Karpas-422 (cell line): ENCODE measurements around the gene RAD18. TPM values are rescaled to one million over a fixed set of nuclear protein-coding genes. Genes with fewer than 3 reads are reported as not detected.
A peak's percentile ranks its signal among the peaks of the same experiment; 100 is the strongest.

Source experiments
- DNase-seq: peaks from one replicate; pipeline ENCODE4 v3.0.0-alpha.2; 2015
- H2AFZ ChIP-seq: fragments of 200-600 bp; sonication (generic); 2 replicates; pipeline ENCODE4 v1.6.1; 2014; ENCODE audit warnings: antibody characterized with exemption, low read length, mixed read lengths
- H3K27ac ChIP-seq: fragments of 200-600 bp; sonication (generic); 2 replicates; pipeline ENCODE4 v1.5.1; 2014; ENCODE audit warnings: mild to moderate bottlenecking, low read length, moderate library complexity
- H3K27me3 ChIP-seq: fragments of 200-600 bp; sonication (generic); 2 replicates; pipeline ENCODE4 v1.6.1; 2014; ENCODE audit warnings: low read length, mixed read lengths
- H3K36me3 ChIP-seq: fragments of 200-600 bp; sonication (generic); 2 replicates; pipeline ENCODE4 v1.6.1; 2014; ENCODE audit warnings: low read length, mixed read lengths; ENCODE audit not compliant: insufficient read depth
- H3K4me1 ChIP-seq: fragments of 200-600 bp; sonication (generic); 2 replicates; pipeline ENCODE4 v1.6.1; 2014; ENCODE audit warnings: mild to moderate bottlenecking, low read length, mixed read lengths
- H3K4me2 ChIP-seq: fragments of 200-600 bp; sonication (generic); 2 replicates; pipeline ENCODE4 v1.6.1; 2014; ENCODE audit warnings: low read length, low read depth, mild to moderate bottlenecking; ENCODE audit not compliant: poor library complexity, severe bottlenecking
- H3K4me3 ChIP-seq: fragments of 200-600 bp; sonication (generic); 2 replicates; pipeline ENCODE4 v1.5.1; 2014; ENCODE audit warnings: mild to moderate bottlenecking, antibody characterized with exemption, low read length, mixed read lengths
- H3K79me2 ChIP-seq: fragments of 200-600 bp; sonication (generic); 2 replicates; pipeline ENCODE4 v1.6.1; 2014; ENCODE audit warnings: mild to moderate bottlenecking, low read length, mixed read lengths
- H3K9ac ChIP-seq: fragments of 200-600 bp; sonication (generic); 2 replicates; pipeline ENCODE4 v1.6.0; 2014; ENCODE audit warnings: low read length
- H3K9me2 ChIP-seq: fragments of 200-600 bp; sonication (generic), shearing (Covaris generic); replicated peaks from 2 replicates; pipeline ENCODE4 v1.6.0; 2014; ENCODE audit warnings: mild to moderate bottlenecking, low read length, moderate library complexity; ENCODE audit not compliant: insufficient read depth
- H3K9me3 ChIP-seq: fragments of 300-700, 200-600 bp; sonication (generic); 2 replicates; pipeline ENCODE4 v1.6.1; 2014; ENCODE audit warnings: low read length, mixed read lengths
- H4K20me1 ChIP-seq: fragments of 200-600 bp; sonication (generic); 2 replicates; pipeline ENCODE4 v1.6.1; 2014; ENCODE audit warnings: mild to moderate bottlenecking, antibody characterized with exemption, low read length, low read depth; ENCODE audit not compliant: insufficient read depth
- total RNA-seq: library from RNA; depleted of rRNA; stranded (reverse); fragments of >200 nt; shearing (Covaris generic); gene quantifications from 2 replicates; pipeline ENCODE4 v1.2.3, GENCODE V29; 2014; ENCODE audit warnings: low replicate concordance

The RAD18 gene
- total RNA-seq, 1 experiment from 2014 or later, result 48.2 TPM

DNA sequence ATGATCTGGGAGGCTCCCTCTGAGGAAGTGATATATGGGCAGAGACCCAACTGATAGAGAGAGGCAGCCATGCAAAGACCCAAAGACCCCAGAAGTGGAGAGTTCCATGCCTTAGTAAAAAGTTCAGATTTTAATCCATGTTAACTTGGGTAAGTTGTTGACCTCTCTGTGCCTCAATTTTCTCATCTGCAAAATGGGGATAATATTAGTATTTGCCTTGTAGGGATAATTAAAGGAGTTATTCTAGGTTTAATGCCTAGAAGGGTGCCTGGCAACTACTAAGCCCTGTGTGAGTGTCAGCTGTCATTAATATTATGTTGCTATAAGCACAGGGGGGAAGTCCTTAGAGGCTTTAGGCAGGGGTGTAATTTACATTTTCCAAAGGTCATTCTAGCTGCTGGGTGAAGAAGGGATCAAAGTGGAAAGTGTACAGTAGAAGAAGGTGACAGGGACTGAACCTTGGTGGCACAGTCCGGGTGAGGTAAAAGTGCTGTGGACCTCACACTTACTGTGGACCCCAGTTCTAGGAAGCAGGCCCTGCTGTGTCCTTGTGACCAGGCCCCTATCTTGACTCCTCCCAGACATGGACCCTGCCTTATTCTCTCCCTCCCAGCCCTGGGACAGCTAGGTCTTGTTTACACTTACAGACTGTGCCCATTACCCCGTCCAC lies 3.0 kb upstream of the RAD18 start:
- Histone ChIP-seq H3K4me3 (no peak overlapping the region), H3K9me2 (no peaks in the 10 kb centered on the region; the same call in 1 of the 2 replicates), H3K27ac (no peak overlapping the region), H3K9me3 (no peaks in the 10 kb centered on the region), H4K20me1 (no peaks in the 10 kb centered on the region), H3K36me3 (no peaks in the 10 kb centered on the region), H3K9ac (no peak overlapping the region), H3K4me2 (no peak overlapping the region), H3K4me1 (peaks cover 37% of the 10 kb centered on the region), H2AFZ (no peak overlapping the region), H3K27me3 (no peaks in the 10 kb centered on the region), H3K79me2 (peaks cover 20% of the 10 kb centered on the region)
- no peak for DNase-seq

DNA sequence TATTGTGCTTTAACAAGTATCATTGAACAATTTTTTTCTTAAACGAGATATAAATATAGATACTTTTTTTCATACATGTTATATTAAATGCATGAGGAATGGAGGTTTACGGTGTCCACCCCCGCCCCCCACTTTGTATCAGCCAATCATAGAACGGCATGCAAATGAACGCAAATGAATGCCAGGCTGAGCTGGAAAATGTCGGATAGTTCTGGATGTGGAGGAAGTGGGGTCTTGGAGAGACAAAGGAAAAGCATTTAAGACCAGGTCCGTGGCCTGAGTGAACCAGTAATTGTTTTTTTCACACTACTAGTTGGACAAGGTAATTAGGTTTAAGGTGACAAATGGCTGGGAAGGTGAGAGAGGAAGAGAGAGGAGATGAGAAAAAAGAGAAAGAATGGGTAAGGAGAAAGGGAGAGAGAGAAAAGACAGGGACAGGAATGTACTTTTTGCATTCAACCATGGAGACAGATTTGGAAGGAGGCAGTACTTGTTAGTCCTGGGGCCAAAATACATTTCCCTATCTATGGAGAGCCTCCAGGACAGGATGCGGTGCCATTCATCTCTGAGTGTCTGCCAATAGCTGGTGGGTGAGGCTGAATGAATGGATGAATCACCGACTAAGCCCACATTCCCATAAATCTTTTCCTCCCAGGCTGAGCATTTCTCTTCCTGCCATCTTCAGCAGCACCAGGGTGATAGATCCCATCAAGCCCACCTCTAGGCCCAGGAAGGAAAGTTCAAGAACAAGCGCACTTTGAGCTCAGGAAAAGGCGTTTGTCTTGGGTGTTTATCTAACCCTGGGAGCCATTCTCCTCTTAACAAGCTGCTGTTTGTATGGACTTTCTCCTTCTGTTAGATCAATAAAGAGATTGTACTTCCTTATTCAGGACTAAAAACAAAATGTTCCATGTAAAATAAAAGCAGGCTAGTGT lies 1.4 kb upstream of the RAD18 start:
- Histone ChIP-seq H3K79me2 (peaks cover 35% of the 10 kb centered on the region), H3K9ac (no peak overlapping the region), H3K4me1 (peaks cover 48% of the 10 kb centered on the region), H3K9me2 (no peaks in the 10 kb centered on the region; the same call in 1 of the 2 replicates), H3K27me3 (no peaks in the 10 kb centered on the region), H2AFZ (no peak overlapping the region), H4K20me1 (no peaks in the 10 kb centered on the region), H3K27ac (no peak overlapping the region), H3K36me3 (peaks cover 9% of the 10 kb centered on the region; the same call in 1 of the 2 replicates), H3K4me2 (no peak overlapping the region), H3K4me3 (no peak overlapping the region), H3K9me3 (no peaks in the 10 kb centered on the region)
- DNase-seq, result no peak

DNA sequence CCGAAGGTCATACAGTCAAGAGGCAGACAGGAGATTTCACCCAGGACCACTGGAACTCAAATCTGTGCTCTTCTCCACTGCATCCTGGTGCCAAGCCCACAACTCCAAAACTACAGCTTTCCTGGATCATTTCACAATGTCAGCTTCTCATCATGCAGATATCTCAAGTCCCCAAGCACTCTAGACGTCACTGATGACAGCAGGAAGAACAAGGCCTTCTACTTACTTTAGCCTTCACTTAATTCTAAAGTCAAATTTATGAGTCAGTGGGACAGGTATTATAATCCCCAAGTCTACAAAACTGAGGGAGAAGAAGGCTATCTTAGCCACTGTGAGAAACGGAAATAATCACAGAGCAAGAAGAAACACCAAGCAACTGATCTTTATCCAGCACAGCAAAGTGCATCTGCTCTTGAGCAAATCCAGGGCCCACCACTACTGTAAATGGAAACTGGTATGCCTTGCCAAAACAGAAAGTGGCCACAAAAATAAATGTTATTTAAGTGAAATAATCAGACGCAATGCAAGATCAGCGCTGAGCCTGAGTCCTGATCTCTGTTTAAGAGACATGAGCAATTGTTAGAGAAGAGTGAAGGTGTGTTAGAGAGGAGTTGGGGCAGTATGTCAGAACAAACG lies 928 bp downstream of the RAD18 start:
- Histone ChIP-seq H3K4me3 (peak overlapping the region; percentile 85), H3K9me3 (no peaks in the 10 kb centered on the region), H3K4me1 (peaks cover 58% of the 10 kb centered on the region), H2AFZ (no peak overlapping the region), H4K20me1 (no peaks in the 10 kb centered on the region), H3K79me2 (peaks cover 59% of the 10 kb centered on the region), H3K27ac (peak overlapping the region; percentile 96), H3K36me3 (peaks cover 22% of the 10 kb centered on the region; the same call in 1 of the 2 replicates), H3K27me3 (no peaks in the 10 kb centered on the region), H3K9me2 (no peaks in the 10 kb centered on the region; the same call in 1 of the 2 replicates), H3K9ac (peak overlapping the region; percentile 79), H3K4me2 (peak overlapping the region; percentile 90)
- DNase-seq, result peak; percentile 54

DNA sequence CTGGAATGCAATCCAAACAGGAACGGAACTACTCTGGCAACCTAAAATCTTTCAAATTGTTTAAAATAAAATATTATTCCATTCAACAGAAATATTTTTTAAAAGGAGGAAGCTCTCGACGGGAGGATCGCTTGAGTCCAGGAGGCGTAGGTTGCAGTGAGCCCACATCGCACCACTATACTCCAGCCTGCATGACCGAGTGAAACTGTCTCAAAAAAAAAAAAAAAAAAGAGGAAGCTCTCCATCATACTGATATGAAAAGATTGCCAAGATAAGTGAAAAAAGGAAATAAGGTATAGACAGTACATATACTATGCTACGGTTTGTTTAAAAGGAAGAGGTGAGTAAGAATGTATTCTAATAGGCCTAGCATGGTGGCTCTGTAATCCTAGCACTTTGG lies 3.6 kb downstream of the RAD18 start:
- H3K9me2 ChIP-seq, result no peaks in the 10 kb centered on the region; the same call in 1 of the 2 replicates
- peak overlapping the region; percentile 18; the same call in 1 of the 2 replicates for H3K4me3 ChIP-seq
- H3K9me3 ChIP-seq, result no peaks in the 10 kb centered on the region
- H3K27me3 ChIP-seq, result no peaks in the 10 kb centered on the region
- DNase-seq, result peak; percentile 77
- H3K36me3 ChIP-seq, result peaks cover 31% of the 10 kb centered on the region; the same call in 1 of the 2 replicates
- peaks cover 85% of the 10 kb centered on the region for H3K4me1 ChIP-seq
- peak overlapping the region; percentile 90 for H3K4me2 ChIP-seq
- H3K9ac ChIP-seq, result peak overlapping the region; percentile 43
- no peak overlapping the region for H2AFZ ChIP-seq
- H4K20me1 ChIP-seq, result no peaks in the 10 kb centered on the region
- peak overlapping the region; percentile 96 for H3K27ac ChIP-seq
- H3K79me2 ChIP-seq, result peaks cover 84% of the 10 kb centered on the region

DNA sequence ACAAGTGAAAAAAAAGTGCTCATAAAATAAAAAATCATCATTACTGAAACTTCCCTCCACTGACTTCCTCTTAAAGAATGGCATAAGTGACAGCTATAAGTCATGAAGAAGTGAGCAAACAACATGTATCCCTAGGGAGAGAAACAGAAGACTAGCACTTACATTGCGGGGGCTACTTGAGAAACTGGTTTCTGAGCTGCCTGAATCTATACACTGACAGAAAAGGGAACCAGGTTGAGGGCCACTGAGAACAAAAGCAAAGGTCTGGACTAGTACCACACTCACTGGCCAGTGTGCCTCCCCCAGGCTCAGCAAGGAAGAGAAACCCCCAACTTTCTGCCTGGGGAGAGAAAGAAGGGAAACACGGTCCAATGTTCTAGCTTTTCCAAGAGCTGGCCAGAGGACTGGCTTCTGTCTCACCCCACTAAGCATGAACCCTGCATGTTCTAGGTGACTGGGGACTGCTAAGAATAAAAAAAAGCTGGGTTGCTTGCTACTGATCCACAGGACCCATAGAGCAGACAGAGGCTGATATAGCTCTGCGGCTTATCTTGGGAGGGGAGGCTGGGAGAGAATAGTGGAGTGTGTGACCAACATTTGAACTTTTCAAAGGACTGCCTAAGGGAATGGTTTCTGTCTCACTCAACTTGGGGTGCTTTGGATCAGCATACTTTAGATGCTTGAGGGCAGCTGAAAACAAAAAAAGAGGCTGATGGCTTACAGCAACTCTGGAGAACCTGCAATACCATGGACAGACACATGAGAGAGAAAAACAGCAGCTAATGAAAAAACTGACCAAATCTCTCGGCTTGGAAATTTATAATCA lies 8.1 kb downstream of the RAD18 start:
- peak; percentile 92 for DNase-seq
- Histone ChIP-seq H3K27me3 (no peaks in the 10 kb centered on the region), H2AFZ (no peak overlapping the region), H3K4me3 (peak overlapping the region; percentile 48), H3K9me2 (no peaks in the 10 kb centered on the region), H3K79me2 (peaks cover 96% of the 10 kb centered on the region), H3K9me3 (no peaks in the 10 kb centered on the region), H3K9ac (peak overlapping the region; percentile 66), H3K4me1 (peaks cover 91% of the 10 kb centered on the region), H3K4me2 (peak overlapping the region; percentile 90), H3K36me3 (peaks cover 33% of the 10 kb centered on the region; the same call in 1 of the 2 replicates), H3K27ac (peak overlapping the region; percentile 96), H4K20me1 (no peaks in the 10 kb centered on the region; the same call in 1 of the 2 replicates)

DNA sequence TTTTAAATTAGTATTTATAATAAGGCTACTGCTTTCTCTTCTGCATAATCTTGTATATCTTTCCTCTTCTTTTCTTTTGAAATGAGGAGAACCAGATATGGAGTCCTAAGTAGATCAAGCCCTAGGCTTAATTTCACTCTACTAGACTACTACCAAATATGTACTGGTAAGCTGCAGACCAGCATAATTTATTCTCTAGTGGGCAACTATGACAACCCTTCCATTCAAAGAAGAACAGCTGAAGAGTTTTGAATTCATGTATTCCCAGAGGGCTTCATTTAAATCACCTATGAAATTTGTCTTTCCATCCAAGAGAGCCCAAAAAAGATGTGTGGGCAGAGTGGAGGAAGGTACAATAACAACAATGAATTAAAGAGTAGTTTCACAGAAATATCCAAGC lies 10.0 kb downstream of the RAD18 start:
- peaks cover 96% of the 10 kb centered on the region for H3K79me2 ChIP-seq
- H3K4me2 ChIP-seq, result peak overlapping the region; percentile 90

DNA sequence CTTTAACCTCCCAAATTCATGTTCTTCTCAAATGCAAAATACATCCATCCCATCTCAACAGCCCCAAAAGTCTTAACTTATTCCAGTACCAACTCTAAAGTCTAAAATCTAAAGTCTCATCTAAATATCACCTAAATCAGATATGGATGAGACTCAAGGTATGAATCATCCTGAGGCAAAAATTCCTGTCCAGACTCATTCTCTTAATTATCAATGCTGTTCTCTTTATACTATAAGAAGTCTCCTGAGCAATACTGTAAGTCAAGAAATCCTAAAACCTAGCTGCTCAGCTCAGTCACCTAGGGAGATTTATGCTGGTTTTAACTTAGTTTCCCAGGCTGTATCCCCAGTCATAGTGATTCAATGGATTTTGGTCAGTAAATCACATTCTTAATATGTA lies 11.1 kb downstream of the RAD18 start:
- Histone ChIP-seq H3K4me3 (no peak overlapping the region), H3K9ac (no peak overlapping the region), H3K27ac (peak overlapping the region; percentile 96), H3K4me1 (peaks cover 72% of the 10 kb centered on the region), H3K79me2 (peaks cover 96% of the 10 kb centered on the region), H4K20me1 (no peaks in the 10 kb centered on the region; the same call in none of the 2 replicates), H3K9me2 (no peaks in the 10 kb centered on the region), H3K4me2 (no peak overlapping the region), H2AFZ (no peak overlapping the region), H3K36me3 (peaks cover 40% of the 10 kb centered on the region), H3K9me3 (no peaks in the 10 kb centered on the region), H3K27me3 (no peaks in the 10 kb centered on the region)
- no peak for DNase-seq

More for the DNA sequence above, 10.0 kb downstream of the RAD18 start:
- H3K4me3 ChIP-seq, result peak overlapping the region; percentile 48
- H4K20me1 ChIP-seq, result no peaks in the 10 kb centered on the region; the same call in none of the 2 replicates
- peaks cover 83% of the 10 kb centered on the region for H3K4me1 ChIP-seq
- H3K9ac ChIP-seq, result peak overlapping the region; percentile 66
- H3K27me3 ChIP-seq, result no peaks in the 10 kb centered on the region
- H3K36me3 ChIP-seq, result peaks cover 35% of the 10 kb centered on the region; the same call in 1 of the 2 replicates
- H2AFZ ChIP-seq, result no peak overlapping the region
- no peaks in the 10 kb centered on the region for H3K9me2 ChIP-seq
- H3K27ac ChIP-seq, result peak overlapping the region; percentile 96
- peak; percentile 88 for DNase-seq
- H3K9me3 ChIP-seq, result no peaks in the 10 kb centered on the region
